ENCODE measurements around the gene TNNI3K. TPM values are rescaled to one million over a fixed set of nuclear protein-coding genes. Genes with fewer than 3 reads are reported as not detected.

The TNNI3K gene
- total and polyA plus RNA-seq, 2 of the 8 experiments (the other 6 are each of a cell fraction or from before 2014, with no cell fraction given) = 0.41 to 0.48 TPM

DNA sequence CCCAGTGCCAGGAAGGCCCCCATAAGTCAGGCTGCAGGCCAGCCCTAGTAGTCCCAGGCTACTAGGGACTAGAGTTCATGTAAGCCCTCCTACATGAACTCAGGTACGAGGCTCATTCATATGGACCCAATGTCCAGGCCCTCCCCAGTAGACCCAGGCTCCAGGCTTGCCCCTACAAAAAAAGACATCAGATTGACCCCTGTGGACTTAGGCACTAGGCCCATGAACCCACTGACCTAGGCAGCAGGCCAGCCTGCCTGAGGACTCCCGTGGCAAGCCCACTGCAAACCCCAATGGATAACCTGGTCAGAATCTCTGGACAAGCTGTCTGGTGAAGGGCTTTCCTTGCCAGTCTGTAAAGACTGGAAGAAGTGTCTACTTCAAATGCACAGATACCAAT is 51.2 kb downstream of the TNNI3K start:
- Histone ChIP-seq H2BK12ac (ENCODE audit: low read depth, low read length) (no peak overlapping the region), H3K4ac (replicated peaks; ENCODE audit: insufficient read length, low read depth, low read length) (no peak overlapping the region), H3K36me3 (ENCODE audit: control insufficient read depth in 2 of 4, insufficient read depth in 4 of 4, low read length in 3 of 4) (no peaks in the 10 kb centered on the region), H3K4me3 (ENCODE audit: extremely low read depth in 1 of 4, insufficient read depth in 2 of 4, low read depth in 3 of 4, low read length in 4 of 4) (no peak overlapping the region), H2BK15ac (ENCODE audit: low read length) (no peak overlapping the region), H3K9me3 (ENCODE audit: insufficient read depth in 2 of 2, low read depth in 1 of 2, low read length in 1 of 2) (no peaks in the 10 kb centered on the region), H4K20me1 (replicated peaks in 1 of 2; ENCODE audit: control insufficient read depth in 1 of 2, insufficient read depth in 2 of 2, low read length in 2 of 2) (no peaks in the 10 kb centered on the region), H3K79me2 (ENCODE audit: control insufficient read depth in 1 of 2, insufficient read depth in 2 of 2, low read length in 2 of 2) (no peaks in the 10 kb centered on the region), H3K56ac (replicated peaks; ENCODE audit: insufficient read length, low read depth, low read length) (no peak overlapping the region), H2AK5ac (ENCODE audit: low read depth, low read length) (no peak overlapping the region), H3K79me1 (ENCODE audit: low read depth, low read length) (no peaks in the 10 kb centered on the region), H4K91ac (replicated peaks; ENCODE audit: insufficient read length, low read length) (no peak overlapping the region), H3K23me2 (ENCODE audit: low read depth, low read length) (no peaks in the 10 kb centered on the region), H2BK20ac (ENCODE audit: low read length) (no peak overlapping the region), H3K18ac (ENCODE audit: extremely low read depth, low read length) (no peak overlapping the region), H3K14ac (ENCODE audit: insufficient read length) (no peak overlapping the region), H4K8ac (ENCODE audit: extremely low read depth, insufficient read depth, low read length) (peak overlapping the region; percentile 35; the same call in 1 of the 2 replicates), H3K9ac (replicated peaks in 1 of 4; ENCODE audit: extremely low read depth in 1 of 4, low read depth in 3 of 4, low read length in 3 of 4) (no peak overlapping the region), H3K4me1 (replicated peaks in 1 of 4; ENCODE audit: control insufficient read depth in 3 of 4, insufficient read depth in 4 of 4, low read length in 3 of 4) (no peaks in the 10 kb centered on the region), H3K27me3 (replicated peaks in 1 of 4; ENCODE audit: control insufficient read depth in 3 of 4, extremely low read depth in 1 of 4, insufficient read depth in 3 of 4, low read length in 3 of 4) (no peaks in the 10 kb centered on the region), H2BK120ac (replicated peaks; ENCODE audit: low read depth, low read length) (no peak overlapping the region), H3K23ac (ENCODE audit: insufficient read length) (no peak overlapping the region), H3K27ac (ENCODE audit: low read depth, low read length) (no peak overlapping the region), H4K5ac (ENCODE audit: insufficient read length, low read depth, low read length) (no peak overlapping the region), H3K4me2 (ENCODE audit: insufficient read depth in 1 of 2, low read depth in 2 of 2, low read length in 2 of 2) (no peak overlapping the region), H2AFZ (ENCODE audit: low read length) (no peak overlapping the region), H2BK5ac (ENCODE audit: low read depth, low read length) (no peak overlapping the region)
- WGBS, 2 experiments (ENCODE audit: extremely low coverage in 1 of 2, insufficient coverage in 1 of 2, insufficient read length in 1 of 2, insufficient replicate concordance in 2 of 2, low coverage in 1 of 2, low lambda C conversion rate in 2 of 2, missing lambda C conversion rate in 1 of 2) = 94% methylated on average over 2 of the region's 2 CpGs; no CpG with 5 or more reads in 1 of the 2 experiments
- ChIA-PET POLR2A (ENCODE audit: partially characterized antibody) (no interaction called here), CTCF (ENCODE audit: partially characterized antibody) (no interaction called here)
- FAIRE-seq (no peak), DNase-seq (ENCODE audit: low read depth in 1 of 2, low spot score in 2 of 2) (no peak)
- no peak for TF ChIP-seq CBX5 (IDR thresholded peaks at IDR 0.05; ENCODE audit: low read depth, low read length)
- TF ChIP-seq RFX5 (IDR thresholded peaks at IDR 0.05; ENCODE audit: borderline replicate concordance, low read depth, low read length) = no peak

Measured in H1 (cell line).